HG03060 (cell line): ENCODE data around the gene FGD6.
"Not testable (repeated sequence)": the region's sequence is repeated elsewhere in the genome, so short reads cannot be mapped to it uniquely, and the experiment has no call there.

Source experiments
- ATAC-seq: cut with Tn5 transposase; IDR thresholded peaks from one replicate; pipeline ENCODE4 v1.9.1; 2021; ENCODE audit warnings: low read depth, moderate number of reproducible peaks; ENCODE audit not compliant: unreplicated experiment

Gene FGD6

GRCh38 chr12:95235621-95236020, 18.4 kb upstream of the FGD6 start:
- ATAC-seq, result not testable (repeated sequence)

- not testable (repeated sequence) for ATAC-seq
Measured at GRCh38 chr12:95234187-95234586, 16.9 kb upstream of the FGD6 start.

- ATAC-seq, result no peak
Measured at GRCh38 chr12:95231190-95231589, 13.9 kb upstream of the FGD6 start.

- ATAC-seq, result no peak
Measured at GRCh38 chr12:95230313-95230712, 13.0 kb upstream of the FGD6 start.

- no peak for ATAC-seq
Measured at GRCh38 chr12:95229636-95230035, 12.4 kb upstream of the FGD6 start.

GRCh38 chr12:95228617-95229016, 11.3 kb upstream of the FGD6 start:
- ATAC-seq, result no peak

- no peak for ATAC-seq
Measured at GRCh38 chr12:95227818-95228356, 10.6 kb upstream of the FGD6 start.

- ATAC-seq, result no peak
Measured at GRCh38 chr12:95225645-95226212, 8.5 kb upstream of the FGD6 start.

GRCh38 chr12:95224202-95225170, 7.2 kb upstream of the FGD6 start:
- ATAC-seq, result no peak

GRCh38 chr12:95220726-95221125, 3.5 kb upstream of the FGD6 start:
- ATAC-seq, result no peak

GRCh38 chr12:95220190-95220589, 2.9 kb upstream of the FGD6 start:
- ATAC-seq, result no peak

GRCh38 chr12:95218150-95219133, 1.2 kb upstream of the FGD6 start:
- no peak for ATAC-seq

- peak; percentile 2 for ATAC-seq
Measured at GRCh38 chr12:95216711-95217376, 423 bp downstream of the FGD6 start.

GRCh38 chr12:95215949-95216348, 1.3 kb downstream of the FGD6 start:
- ATAC-seq, result no peak

- no peak for ATAC-seq
Measured at GRCh38 chr12:95214466-95214865, 2.8 kb downstream of the FGD6 start.

GRCh38 chr12:95213928-95214327, 3.3 kb downstream of the FGD6 start:
- ATAC-seq, result no peak

- no peak for ATAC-seq
Measured at GRCh38 chr12:95213119-95213518, 4.1 kb downstream of the FGD6 start.

- ATAC-seq, result no peak
Measured at GRCh38 chr12:95212586-95212985, 4.7 kb downstream of the FGD6 start.

GRCh38 chr12:95208678-95209077, 8.6 kb downstream of the FGD6 start:
- no peak for ATAC-seq

- ATAC-seq, result no peak
Measured at GRCh38 chr12:95207407-95207806, 9.9 kb downstream of the FGD6 start.
